Measurements from ENCODE around the gene WWC1.
A peak's percentile ranks its signal among the peaks of the same experiment; 100 is the strongest.

Gene WWC1

GRCh38 chr5:168486136-168486879 lies 194.9 kb downstream of the WWC1 start, which contains the start of gene RARS1:
TSS of gene RARS1 (plus strand) at chr5:168486471. CDS start at chr5:168486499, 28 bp downstream.
- Histone ChIP-seq H3K36me3 (ENCODE audit: control insufficient read depth, insufficient read depth, low read length) (peaks cover 6% of the 10 kb centered on the region), H3K4me3 (replicated peaks; ENCODE audit: low read depth, low read length) (peak within 1 kb of the TSS; percentile 100), H3K27me3 (replicated peaks; ENCODE audit: control insufficient read depth, insufficient read depth, low read length) (no peaks in the 10 kb centered on the region)
- TF ChIP-seq CTCF (IDR thresholded peaks at IDR 0.05; ENCODE audit: insufficient read depth, low read length, poor library complexity, severe bottlenecking), result peak; percentile 99
- DNase-seq (ENCODE audit: extremely low read depth, insufficient read length), result peak; percentile 90

- Histone ChIP-seq H3K27me3 (replicated peaks; ENCODE audit: control insufficient read depth, insufficient read depth, low read length) (no peaks in the 10 kb centered on the region), H3K4me3 (replicated peaks; ENCODE audit: low read depth, low read length) (no peak overlapping the region), H3K36me3 (ENCODE audit: control insufficient read depth, insufficient read depth, low read length) (peaks cover 9% of the 10 kb centered on the region)
- no peak for TF ChIP-seq CTCF (IDR thresholded peaks at IDR 0.05; ENCODE audit: insufficient read depth, low read length, poor library complexity, severe bottlenecking)
- DNase-seq (ENCODE audit: extremely low read depth, insufficient read length), result no peak
Measured at GRCh38 chr5:168489059-168489458, 197.6 kb downstream of the WWC1 start.

- no peaks in the 10 kb centered on the region for H3K27me3 ChIP-seq (replicated peaks; ENCODE audit: control insufficient read depth, insufficient read depth, low read length)
- no peak overlapping the region for H3K4me3 ChIP-seq (replicated peaks; ENCODE audit: low read depth, low read length)
- peaks cover 10% of the 10 kb centered on the region for H3K36me3 ChIP-seq (ENCODE audit: control insufficient read depth, insufficient read depth, low read length)
- no peak for DNase-seq (ENCODE audit: extremely low read depth, insufficient read length)
- TF ChIP-seq CTCF (IDR thresholded peaks at IDR 0.05; ENCODE audit: insufficient read depth, low read length, poor library complexity, severe bottlenecking), result no peak
Measured at GRCh38 chr5:168494057-168494555, 202.7 kb downstream of the WWC1 start.

- no peak for TF ChIP-seq CTCF (IDR thresholded peaks at IDR 0.05; ENCODE audit: insufficient read depth, low read length, poor library complexity, severe bottlenecking)
- Histone ChIP-seq H3K36me3 (ENCODE audit: control insufficient read depth, insufficient read depth, low read length) (peaks cover 8% of the 10 kb centered on the region), H3K27me3 (replicated peaks; ENCODE audit: control insufficient read depth, insufficient read depth, low read length) (no peaks in the 10 kb centered on the region), H3K4me3 (replicated peaks; ENCODE audit: low read depth, low read length) (no peak overlapping the region)
- DNase-seq (ENCODE audit: extremely low read depth, insufficient read length), result no peak
Measured at GRCh38 chr5:168502563-168503237, 211.3 kb downstream of the WWC1 start.

GRCh38 chr5:168513861-168514428 lies 222.5 kb downstream of the WWC1 start:
- TF ChIP-seq CTCF (IDR thresholded peaks at IDR 0.05; ENCODE audit: insufficient read depth, low read length, poor library complexity, severe bottlenecking), result no peak
- no peak for DNase-seq (ENCODE audit: extremely low read depth, insufficient read length)
- peaks cover 16% of the 10 kb centered on the region for H3K36me3 ChIP-seq (ENCODE audit: control insufficient read depth, insufficient read depth, low read length)
- no peaks in the 10 kb centered on the region for H3K27me3 ChIP-seq (replicated peaks; ENCODE audit: control insufficient read depth, insufficient read depth, low read length)
- no peak overlapping the region for H3K4me3 ChIP-seq (replicated peaks; ENCODE audit: low read depth, low read length)

Measured in GM06990 (cell line).